GM12874 (cell line): Measurements from ENCODE around the gene NES.

Source experiments
- CTCF ChIP-seq: IDR thresholded peaks from 2 replicates; pipeline ENCODE4 v1.5.1; 2011; ENCODE audit warnings: low read depth, mild to moderate bottlenecking, control low read depth, low read length, moderate library complexity; ENCODE audit not compliant: insufficient read depth

Gene NES

DNA sequence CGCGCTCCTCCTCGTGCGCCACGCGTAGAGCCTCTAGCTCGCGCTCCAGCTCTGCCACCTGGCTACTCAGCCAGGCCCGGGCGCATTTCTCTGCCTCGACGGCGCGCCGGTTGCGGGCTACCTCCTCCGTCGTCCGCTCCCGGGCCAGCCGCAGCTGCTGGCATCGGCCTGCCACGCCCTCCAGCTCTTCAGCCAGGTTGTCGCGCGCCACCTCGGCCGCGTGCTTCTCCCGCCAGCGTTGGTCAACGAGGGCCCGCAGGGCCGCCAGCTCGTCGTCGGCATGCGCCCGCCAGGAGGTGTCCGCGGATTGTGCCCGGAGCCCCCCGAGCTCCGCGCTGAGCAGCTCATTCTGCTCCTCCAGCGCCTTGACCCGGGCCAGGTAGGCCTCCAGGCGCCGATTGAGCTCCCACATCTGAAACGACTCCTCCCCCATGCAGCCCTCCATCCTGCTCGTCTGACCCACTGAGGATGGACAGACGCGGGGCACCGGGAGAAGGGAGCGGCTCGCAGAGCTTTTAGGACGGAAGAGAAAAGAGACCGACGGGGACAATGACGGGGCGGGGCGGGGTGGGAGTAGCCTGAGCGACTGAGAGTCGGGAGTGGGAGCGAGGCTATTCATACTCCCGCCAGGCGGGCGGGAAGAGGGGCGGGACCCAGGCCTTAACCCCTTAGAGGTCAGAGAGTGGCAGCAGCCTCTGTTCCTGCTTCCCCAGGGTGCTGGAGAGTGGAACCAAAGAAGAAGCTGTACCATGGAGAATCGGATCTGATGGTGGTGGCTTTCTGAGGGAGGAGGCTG lies at the start of gene NES:
NES (minus strand) TSS at position 588 of the 796 bp plus-strand sequence; CDS start at position 445, 143 bp downstream.
- no peak for TF ChIP-seq CTCF

- TF ChIP-seq CTCF, result peak; percentile 65
These were observed 49.5 kb upstream of the NES start for GRCh38 chr1:156726549-156727226.

GRCh38 chr1:156725683-156726280 lies 48.6 kb upstream of the NES start:
- TF ChIP-seq CTCF, result peak; percentile 98

DNA sequence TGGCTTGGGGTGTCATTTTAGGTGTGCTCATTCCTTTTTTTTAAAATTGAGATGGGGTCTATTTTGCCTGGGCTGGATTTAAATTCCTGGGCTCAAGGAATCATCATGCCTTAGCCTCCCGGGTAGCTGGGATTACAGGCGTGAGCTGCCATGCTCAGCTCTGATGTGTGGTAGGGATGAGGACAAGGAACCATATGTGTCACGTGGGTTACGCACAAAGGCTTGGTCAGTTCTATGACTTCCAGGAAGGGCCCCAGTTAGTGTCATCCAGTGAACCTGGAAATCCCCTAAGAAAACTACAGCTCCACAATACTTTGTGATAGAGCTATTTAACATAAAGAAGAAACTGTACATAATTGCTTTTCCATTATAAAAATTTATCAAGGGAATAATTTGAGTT lies 44.3 kb upstream of the NES start:
- no peak for TF ChIP-seq CTCF

- no peak for TF ChIP-seq CTCF
These were observed 43.9 kb upstream of the NES start for GRCh38 chr1:156721131-156721530.

DNA sequence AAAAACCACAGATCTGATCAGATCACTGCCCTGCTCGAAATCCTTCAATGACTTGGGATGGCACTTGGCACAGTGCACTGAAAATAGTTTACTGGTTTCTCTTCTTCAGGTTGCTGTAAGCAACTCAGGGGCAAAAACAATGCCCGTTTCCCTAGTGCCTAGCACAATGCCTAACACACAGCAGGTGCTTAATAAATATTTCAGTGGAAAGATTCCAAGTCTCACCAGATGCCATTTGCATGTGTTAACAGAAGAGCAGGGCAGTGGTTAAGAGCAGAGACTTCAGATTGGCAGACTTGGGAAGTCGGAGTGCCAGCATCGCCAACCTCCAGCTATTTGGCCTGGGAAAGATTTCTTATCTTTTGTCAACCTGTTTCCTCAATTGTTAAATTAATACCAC lies 40.1 kb upstream of the NES start:
- no peak for TF ChIP-seq CTCF

- TF ChIP-seq CTCF, result no peak
These were observed 37.6 kb upstream of the NES start for GRCh38 chr1:156714830-156715229.
